Measurements from ENCODE around the gene SNW1.

DNA sequence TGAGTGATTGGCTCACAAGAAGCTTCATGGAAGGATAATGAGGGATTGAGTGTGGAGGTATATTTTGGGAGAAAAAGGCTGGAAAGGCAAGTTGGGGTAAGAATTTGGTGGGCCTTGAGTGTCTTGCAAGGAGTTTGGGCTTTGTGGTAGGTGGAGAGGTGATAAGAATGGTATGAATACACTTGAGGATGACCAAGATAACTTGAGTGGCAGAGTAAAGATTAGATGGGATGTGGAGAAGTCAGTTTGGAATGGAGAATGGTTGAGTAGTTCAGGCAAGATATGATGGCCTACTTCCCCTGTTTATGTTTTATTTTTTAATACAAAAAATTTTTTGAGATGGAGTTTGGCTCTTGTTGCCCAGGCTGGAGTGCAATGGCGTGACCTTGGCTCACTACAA lies 48.1 kb upstream of the SNW1 start:
- TF ChIP-seq GATA2 (IDR thresholded peaks at IDR 0.05; ENCODE audit: low read depth, low read length) (no peak), GATA3 (IDR thresholded peaks at IDR 0.05; ENCODE audit: low read depth, low read length) (no peak)
